Stimulated activated CD4-positive, alpha-beta T cell treated with anti-CD3 and anti-CD28 coated beads, TNF-alpha, amount 100 ng/mL, for 48 hours (primary cell): ENCODE measurements around the gene KCNAB2.

Experiments
- DNase-seq, 3 donors: peaks; one replicate each; pipeline ENCODE4 v3.0.0-alpha.2; 2020; ENCODE audit warnings: low read depth in 3 of 3

KCNAB2 gene

GRCh38 chr1:6150006-6150938 is 104.6 kb downstream of the KCNAB2 start:
- no peak for DNase-seq
